Colonic mucosa (tissue), 4 donors: ENCODE data around the gene STK33. TPM values are rescaled to one million over a fixed set of nuclear protein-coding genes. Genes with fewer than 3 reads are reported as not detected.

Experiments
- DNase-seq: peaks from one replicate; pipeline ENCODE4 v3.0.0-alpha.2; 2020
- H3K27ac ChIP-seq: fragments of 200-600 bp; one replicate; pipeline ENCODE4 v1.8.0; 2021
- H3K27me3 ChIP-seq: fragments of 200-600 bp; one replicate; pipeline ENCODE4 v1.8.0; 2021
- H3K36me3 ChIP-seq: fragments of 200-600 bp; one replicate; pipeline ENCODE4 v1.8.0; 2021
- H3K4me1 ChIP-seq: fragments of 200-600 bp; one replicate; pipeline ENCODE4 v1.8.0; 2021; ENCODE audit warnings: mild to moderate bottlenecking
- H3K4me3 ChIP-seq: fragments of 200-600 bp; one replicate; pipeline ENCODE4 v1.8.0; 2021
- H3K9ac ChIP-seq, 2 donors: one replicate each; pipeline ENCODE4 v1.7.0; 2013; ENCODE audit warnings: control low read depth in 2 of 2, low read depth in 2 of 2, low read length in 2 of 2
- H3K9me3 ChIP-seq: fragments of 200-600 bp; one replicate; pipeline ENCODE4 v1.8.0; 2021
- CTCF ChIP-seq: fragments of 200-600 bp; IDR thresholded peaks from one replicate; pipeline ENCODE4 v1.8.0; 2022; ENCODE audit warnings: antibody characterized with exemption, mild to moderate bottlenecking
- intact Hi-C: fragments of 100-400 bp; cut with DNase I; formaldehyde crosslinking; loops from one replicate; pipeline ENCODE4 v1.14.1; 2022
- total RNA-seq, 2 donors: library from RNA; stranded (reverse); fragmentation: NEBNext Ultra II Directional in 1 of 2; extraction: Animal tissue kit (Norgen Biotek cat#: 25700) in 1 of 2; gene quantifications; one replicate each; pipeline ENCODE4 v1.2.1, GENCODE V29; 2021
- donor health status: healthy.
- donor health status: DM: no; HTN: no; CAD: no.
- donor health status: DM: no; HTN: no; CAD: no.

The STK33 gene
- total RNA-seq, 2 donors from 2014 or later: 3.7 to 4.1 TPM

- H3K4me3 ChIP-seq: no peak overlapping the region
These were observed 164.5 kb downstream of the STK33 start for GRCh38 chr11:8429483-8429882.

GRCh38 chr11:8426076-8426475, 168.0 kb downstream of the STK33 start:
- no peak overlapping the region for H3K4me3 ChIP-seq
- H3K27ac ChIP-seq: no peak overlapping the region
- intact Hi-C loops: no loop called here
- DNase-seq: no peak
- no peaks in the 10 kb centered on the region for H3K4me1 ChIP-seq
- TF ChIP-seq CTCF: no peak
- H3K9me3 ChIP-seq: no peaks in the 10 kb centered on the region
- H3K36me3 ChIP-seq: no peaks in the 10 kb centered on the region
- no peak overlapping the region for H3K9ac ChIP-seq
- no peaks in the 10 kb centered on the region for H3K27me3 ChIP-seq

More at GRCh38 chr11:8429483-8429882, 164.5 kb downstream of the STK33 start:
- no peaks in the 10 kb centered on the region for H3K9me3 ChIP-seq
- no peak for TF ChIP-seq CTCF
- no peaks in the 10 kb centered on the region for H3K27me3 ChIP-seq
- H3K4me1 ChIP-seq: no peaks in the 10 kb centered on the region
- H3K27ac ChIP-seq: no peak overlapping the region
- no peak overlapping the region for H3K9ac ChIP-seq
- intact Hi-C loops: no loop called here
- no peaks in the 10 kb centered on the region for H3K36me3 ChIP-seq
- no peak for DNase-seq

- Histone ChIP-seq H3K9ac (no peak overlapping the region), H3K9me3 (no peaks in the 10 kb centered on the region), H3K36me3 (no peaks in the 10 kb centered on the region), H3K4me3 (no peak overlapping the region), H3K27me3 (no peaks in the 10 kb centered on the region), H3K27ac (no peak overlapping the region), H3K4me1 (no peaks in the 10 kb centered on the region)
- intact Hi-C loops: no loop called here
- TF ChIP-seq CTCF: no peak
- no peak for DNase-seq
These were observed 178.8 kb downstream of the STK33 start for GRCh38 chr11:8415195-8415594.

GRCh38 chr11:8408151-8408941, 185.7 kb downstream of the STK33 start:
- TF ChIP-seq CTCF: no peak
- no peak for DNase-seq
- intact Hi-C loops: no loop called here
- H3K4me1 ChIP-seq: no peaks in the 10 kb centered on the region
- no peak overlapping the region for H3K27ac ChIP-seq
- no peaks in the 10 kb centered on the region for H3K27me3 ChIP-seq
- H3K4me3 ChIP-seq: no peak overlapping the region
- no peak overlapping the region for H3K9ac ChIP-seq
- no peaks in the 10 kb centered on the region for H3K36me3 ChIP-seq
- no peaks in the 10 kb centered on the region for H3K9me3 ChIP-seq

- intact Hi-C loops: no loop called here
- no peak for TF ChIP-seq CTCF
- Histone ChIP-seq H3K27ac (no peak overlapping the region), H3K9ac (no peak overlapping the region), H3K36me3 (no peaks in the 10 kb centered on the region), H3K4me3 (no peak overlapping the region), H3K4me1 (no peaks in the 10 kb centered on the region), H3K9me3 (no peaks in the 10 kb centered on the region), H3K27me3 (no peaks in the 10 kb centered on the region)
- no peak for DNase-seq
These were observed 190.7 kb downstream of the STK33 start for GRCh38 chr11:8403310-8403709.
